Posterior vena cava (tissue), 2 donors: ENCODE results near the gene PSME2. TPM values are rescaled to one million over a fixed set of nuclear protein-coding genes. Genes with fewer than 3 reads are reported as not detected.

Experiments used
- DNase-seq: peaks from one replicate; pipeline ENCODE4 v3.0.0-alpha.2; 2020; ENCODE audit warnings: low spot score
- intact Hi-C, 2 donors: fragments of 100-400 bp; cut with DNase I; formaldehyde crosslinking; loops; one replicate each; pipeline versions ENCODE4 v1.14.1 to v1.14.2; 2022 to 2023
- total RNA-seq, 2 donors: library from RNA; stranded (reverse); fragmentation: NEBNext Ultra II Directional; extraction: Animal tissue kit (Norgen Biotek cat#: 25700); gene quantifications; one replicate each; pipeline ENCODE4 v1.2.1, GENCODE V29; 2021
- donor health status: DM: yes; HTN: yes; CAD: no.
- donor health status: DM: yes; HTN: yes; CAD: no.

The PSME2 gene
- total RNA-seq, 2 donors from 2014 or later, result 72.6 to 97.7 TPM

- intact Hi-C loops, result no loop called here
- DNase-seq, result no peak
Measured at GRCh38 chr14:24181371-24182077, 35.1 kb upstream of the PSME2 start.

- intact Hi-C loops, result no loop called here
- peak; percentile 69 for DNase-seq
Measured at GRCh38 chr14:24179961-24180796, 33.8 kb upstream of the PSME2 start.

GRCh38 chr14:24179294-24179960, 33.0 kb upstream of the PSME2 start:
- intact Hi-C loops, result no loop called here
- no peak for DNase-seq

GRCh38 chr14:24178399-24179178, 32.2 kb upstream of the PSME2 start:
- DNase-seq, result no peak
- intact Hi-C loops, result no loop called here

GRCh38 chr14:24177891-24178290, 31.5 kb upstream of the PSME2 start:
- DNase-seq, result no peak
- intact Hi-C loops, result no loop called here

GRCh38 chr14:24177041-24177825, 30.8 kb upstream of the PSME2 start:
- DNase-seq, result peak; percentile 67
- intact Hi-C loops, result no loop called here

GRCh38 chr14:24176599-24176998, 30.2 kb upstream of the PSME2 start:
- no peak for DNase-seq
- intact Hi-C loops, result no loop called here

GRCh38 chr14:24172871-24173281, 26.5 kb upstream of the PSME2 start:
- DNase-seq, result peak; percentile 82
- intact Hi-C loops, result no loop called here

GRCh38 chr14:24172261-24172860, 26.0 kb upstream of the PSME2 start:
- DNase-seq, result peak; percentile 77
- intact Hi-C loops, result no loop called here

GRCh38 chr14:24171422-24172260, 25.2 kb upstream of the PSME2 start, which contains the start of gene REC8:
Gene REC8, plus strand, starts transcription at chr14:24172080. Its CDS starts 473 bp downstream, at chr14:24172553.
- peak; percentile 89 for DNase-seq
- intact Hi-C loops, result no loop called here

- intact Hi-C loops, result no loop called here
- no peak for DNase-seq
Measured at GRCh38 chr14:24167469-24168114, 21.2 kb upstream of the PSME2 start.

- DNase-seq, result no peak
- intact Hi-C loops, result no loop called here
Measured at GRCh38 chr14:24165785-24166184, 19.4 kb upstream of the PSME2 start.

- no peak for DNase-seq
- intact Hi-C loops, result no loop called here
Measured at GRCh38 chr14:24164518-24164991, 18.1 kb upstream of the PSME2 start.

GRCh38 chr14:24162093-24162492, 15.7 kb upstream of the PSME2 start:
- DNase-seq, result no peak
- intact Hi-C loops, result no loop called here

- DNase-seq, result peak; percentile 98
- intact Hi-C loops, result no loop called here
Measured at GRCh38 chr14:24160850-24161804, 14.7 kb upstream of the PSME2 start, which contains the start of gene IRF9. Gene IRF9, plus strand, starts transcription at chr14:24161265. Its CDS starts 880 bp downstream, at chr14:24162145.

GRCh38 chr14:24160499-24160849, 14.1 kb upstream of the PSME2 start:
- intact Hi-C loops, result no loop called here
- peak; percentile 52 for DNase-seq
